ENCODE results near the gene BRCA1.
A peak's percentile ranks its signal among the peaks of the same experiment; 100 is the strongest.
"Not testable (repeated sequence)": the region's sequence is repeated elsewhere in the genome, so short reads cannot be mapped to it uniquely, and the experiment has no call there.

BRCA1 gene

DNA sequence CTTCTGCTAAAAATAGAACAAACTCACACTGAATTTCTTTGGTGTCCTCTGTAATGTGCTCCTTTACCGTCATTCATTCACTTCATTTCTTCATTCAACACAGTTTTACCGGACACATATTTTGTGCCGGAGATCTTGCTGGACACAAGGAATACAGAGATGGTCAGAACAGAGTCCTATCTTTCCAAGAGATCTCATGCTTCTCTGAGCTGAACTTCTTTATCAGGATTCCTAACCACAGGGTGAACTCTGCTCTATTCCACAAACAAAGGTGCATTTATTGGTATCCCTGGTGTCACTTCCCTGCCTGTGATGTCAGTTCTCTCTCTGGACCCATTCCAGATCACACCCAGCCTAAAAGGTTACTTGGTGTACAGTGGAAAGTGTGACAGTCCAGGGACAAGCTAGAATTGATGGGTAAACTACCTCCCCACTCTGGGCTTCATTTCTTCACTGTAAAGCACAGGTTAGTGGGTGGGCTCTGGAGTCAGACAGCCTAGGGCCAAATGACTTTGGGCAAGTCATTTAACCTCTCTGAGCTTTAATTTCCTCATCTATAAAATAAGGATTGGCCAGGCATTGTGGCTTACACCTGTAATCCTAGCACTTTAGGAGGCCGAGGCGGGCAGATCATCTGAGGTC is 114.4 kb downstream of the BRCA1 start:
- no peak overlapping the region for H3K9ac ChIP-seq (ENCODE audit: low read length)
- H3K4me2 ChIP-seq (ENCODE audit: low read depth, low read length) = no peak overlapping the region
- no peaks in the 10 kb centered on the region for H4K20me1 ChIP-seq (ENCODE audit: insufficient read depth, low read length)
- TF ChIP-seq, protein P1, sequence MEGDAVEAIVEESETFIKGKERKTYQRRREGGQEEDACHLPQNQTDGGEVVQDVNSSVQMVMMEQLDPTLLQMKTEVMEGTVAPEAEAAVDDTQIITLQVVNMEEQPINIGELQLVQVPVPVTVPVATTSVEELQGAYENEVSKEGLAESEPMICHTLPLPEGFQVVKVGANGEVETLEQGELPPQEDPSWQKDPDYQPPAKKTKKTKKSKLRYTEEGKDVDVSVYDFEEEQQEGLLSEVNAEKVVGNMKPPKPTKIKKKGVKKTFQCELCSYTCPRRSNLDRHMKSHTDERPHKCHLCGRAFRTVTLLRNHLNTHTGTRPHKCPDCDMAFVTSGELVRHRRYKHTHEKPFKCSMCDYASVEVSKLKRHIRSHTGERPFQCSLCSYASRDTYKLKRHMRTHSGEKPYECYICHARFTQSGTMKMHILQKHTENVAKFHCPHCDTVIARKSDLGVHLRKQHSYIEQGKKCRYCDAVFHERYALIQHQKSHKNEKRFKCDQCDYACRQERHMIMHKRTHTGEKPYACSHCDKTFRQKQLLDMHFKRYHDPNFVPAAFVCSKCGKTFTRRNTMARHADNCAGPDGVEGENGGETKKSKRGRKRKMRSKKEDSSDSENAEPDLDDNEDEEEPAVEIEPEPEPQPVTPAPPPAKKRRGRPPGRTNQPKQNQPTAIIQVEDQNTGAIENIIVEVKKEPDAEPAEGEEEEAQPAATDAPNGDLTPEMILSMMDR (IDR thresholded peaks at IDR 0.05; ENCODE audit: low read length) = no peak
- TF ChIP-seq EZH2 (optimal IDR thresholded peaks at IDR 0.05; ENCODE audit: low read depth, low read length) (no peak), EZH2phosphoT487 (IDR thresholded peaks at IDR 0.05; ENCODE audit: low read length) (no peak)
- no peaks in the 10 kb centered on the region for H3K36me3 ChIP-seq (replicated peaks; ENCODE audit: insufficient read depth, low read length)
- H3K4me3 ChIP-seq (ENCODE audit: low read length) = no peak overlapping the region
- no peaks in the 10 kb centered on the region for H3K9me3 ChIP-seq (replicated peaks; ENCODE audit: insufficient read depth, low read length)
- H3K9me2 ChIP-seq (replicated peaks; ENCODE audit: insufficient read depth, low read length) = no peaks in the 10 kb centered on the region
- H3K27ac ChIP-seq (ENCODE audit: low read length) = no peak overlapping the region
- H3K27me3 ChIP-seq (replicated peaks; ENCODE audit: insufficient read depth, low read length) = no peaks in the 10 kb centered on the region
- H3F3A ChIP-seq (ENCODE audit: insufficient read depth, low read length) = peaks cover 5% of the 10 kb centered on the region; the same call in 1 of the 2 replicates
- peaks cover 3% of the 10 kb centered on the region; the same call in 1 of the 2 replicates for H3K4me1 ChIP-seq (ENCODE audit: low read length)
- DNase-seq = no peak
- peaks cover 12% of the 10 kb centered on the region for H3K79me2 ChIP-seq (ENCODE audit: low read length)
- H2AFZ ChIP-seq (ENCODE audit: low read length) = no peak overlapping the region

DNA sequence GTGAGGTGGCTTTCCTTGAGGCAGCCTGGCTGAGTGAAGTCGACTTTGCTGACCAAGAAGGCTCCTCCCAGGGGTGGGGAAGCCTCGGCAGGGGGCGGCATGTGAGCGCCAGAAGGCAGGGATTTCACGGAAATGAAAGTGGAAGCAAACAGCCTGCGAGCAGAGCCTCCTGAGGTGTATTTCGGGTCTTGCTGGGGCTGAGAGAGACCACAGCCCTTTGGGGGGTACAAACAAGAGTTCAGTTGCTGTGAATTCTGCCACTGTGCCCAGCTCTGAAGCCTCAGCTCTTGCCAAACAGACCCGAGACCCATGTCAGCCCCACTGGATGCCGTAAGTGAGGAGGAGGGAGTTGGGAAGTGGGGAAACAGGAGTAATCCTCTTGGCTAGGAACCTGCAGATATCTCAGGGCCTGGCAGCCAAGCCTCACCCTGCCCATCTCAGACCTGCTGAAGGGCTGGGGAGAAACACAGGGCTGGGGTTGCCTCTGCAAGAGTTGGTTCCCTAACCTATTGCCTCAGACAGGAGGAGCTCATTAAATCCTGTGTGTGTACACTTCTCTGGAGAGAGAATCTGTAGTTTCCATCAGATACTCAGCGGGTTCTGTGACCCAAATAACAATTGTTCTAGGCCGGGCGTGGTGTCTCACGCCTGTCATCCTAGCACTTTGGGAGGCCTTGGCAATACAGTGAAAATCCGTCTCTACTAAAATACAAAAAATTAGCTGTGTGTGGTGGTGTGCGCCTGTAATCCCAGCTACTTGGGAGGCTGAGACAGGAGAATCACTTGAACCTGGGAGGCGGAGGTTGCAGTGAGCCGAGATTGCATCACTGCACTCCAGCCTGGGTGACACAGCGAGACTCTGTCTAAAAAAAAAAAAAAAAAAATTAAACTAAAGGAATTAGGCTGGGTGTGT is 118.3 kb downstream of the BRCA1 start, which contains the start of gene IFI35:
IFI35 (plus strand) TSS at position 146 of the 913 bp plus-strand sequence; CDS start at position 310, 164 bp downstream.
- Histone ChIP-seq H3K9me2 (replicated peaks; ENCODE audit: insufficient read depth, low read length) (no peaks in the 10 kb centered on the region), H3K4me3 (ENCODE audit: low read length) (peak within 1 kb of the TSS; percentile 70), H3K27me3 (replicated peaks; ENCODE audit: insufficient read depth, low read length) (no peaks in the 10 kb centered on the region), H3K27ac (ENCODE audit: low read length) (peak within 1 kb of the TSS; percentile 60; the same call in 1 of the 2 replicates), H4K20me1 (ENCODE audit: insufficient read depth, low read length) (0 out of 2 replicates have a peak, but pooled peaks cover 5% of the 10 kb centered on the region), H3F3A (ENCODE audit: insufficient read depth, low read length) (peaks cover 33% of the 10 kb centered on the region), H2AFZ (ENCODE audit: low read length) (peak within 1 kb of the TSS; percentile 47), H3K9ac (ENCODE audit: low read length) (peak within 1 kb of the TSS; percentile 75), H3K9me3 (replicated peaks; ENCODE audit: insufficient read depth, low read length) (no peaks in the 10 kb centered on the region), H3K4me2 (ENCODE audit: low read depth, low read length) (peak within 1 kb of the TSS; percentile 62; the same call in 1 of the 2 replicates), H3K79me2 (ENCODE audit: low read length) (peaks cover 12% of the 10 kb centered on the region), H3K36me3 (replicated peaks; ENCODE audit: insufficient read depth, low read length) (peaks cover 7% of the 10 kb centered on the region), H3K4me1 (ENCODE audit: low read length) (peaks cover 3% of the 10 kb centered on the region; the same call in 1 of the 2 replicates)
- peak; percentile 93 for DNase-seq
- TF ChIP-seq EZH2 (optimal IDR thresholded peaks at IDR 0.05; ENCODE audit: low read depth, low read length) (no peak), EZH2phosphoT487 (IDR thresholded peaks at IDR 0.05; ENCODE audit: low read length) (no peak)
- TF ChIP-seq, protein P1 (IDR thresholded peaks at IDR 0.05; ENCODE audit: low read length) = peak; percentile 40

DNA sequence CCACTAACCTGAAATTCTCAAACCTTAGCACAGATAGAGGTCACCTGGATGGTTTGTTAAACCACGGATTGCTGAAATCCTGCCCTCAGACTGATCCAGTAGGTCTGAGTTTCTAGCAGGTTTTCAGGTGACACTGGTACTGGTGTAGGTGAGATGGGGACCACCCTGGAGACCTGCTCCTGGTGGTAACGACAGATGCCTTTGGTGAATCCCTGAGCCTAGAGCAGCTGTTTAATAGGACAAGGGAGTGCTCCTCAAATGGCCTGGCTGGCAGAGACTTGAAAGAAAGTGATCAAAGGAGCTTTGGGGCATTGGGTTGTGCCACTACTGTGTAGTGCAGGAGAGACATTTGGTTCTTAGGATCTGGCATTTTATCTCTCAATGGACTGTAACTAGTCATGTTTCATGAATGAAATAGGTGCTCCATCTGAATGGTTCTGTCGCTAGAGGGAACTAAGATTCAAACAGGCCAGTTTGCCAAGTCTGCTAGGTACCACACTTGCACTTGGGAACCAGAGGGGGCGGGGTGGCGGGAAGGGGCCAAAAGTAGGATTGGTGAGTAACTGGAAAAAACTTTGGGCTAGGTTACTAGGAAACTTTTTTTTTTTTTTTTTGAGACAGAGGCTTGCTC is 121.5 kb downstream of the BRCA1 start:
- Histone ChIP-seq H3K27me3 (replicated peaks; ENCODE audit: insufficient read depth, low read length) (no peaks in the 10 kb centered on the region), H4K20me1 (ENCODE audit: insufficient read depth, low read length) (0 out of 2 replicates have a peak, but pooled peaks cover 5% of the 10 kb centered on the region), H3K4me3 (ENCODE audit: low read length) (no peak overlapping the region), H3K9me3 (replicated peaks; ENCODE audit: insufficient read depth, low read length) (no peaks in the 10 kb centered on the region), H3K4me2 (ENCODE audit: low read depth, low read length) (no peak overlapping the region), H3K4me1 (ENCODE audit: low read length) (peaks cover 9% of the 10 kb centered on the region; the same call in 1 of the 2 replicates), H3K79me2 (ENCODE audit: low read length) (peaks cover 31% of the 10 kb centered on the region), H3K27ac (ENCODE audit: low read length) (no peak overlapping the region), H3K9me2 (replicated peaks; ENCODE audit: insufficient read depth, low read length) (no peaks in the 10 kb centered on the region), H3F3A (ENCODE audit: insufficient read depth, low read length) (peaks cover 55% of the 10 kb centered on the region), H2AFZ (ENCODE audit: low read length) (no peak overlapping the region), H3K9ac (ENCODE audit: low read length) (no peak overlapping the region), H3K36me3 (replicated peaks; ENCODE audit: insufficient read depth, low read length) (peaks cover 15% of the 10 kb centered on the region)
- TF ChIP-seq, protein P1 (IDR thresholded peaks at IDR 0.05; ENCODE audit: low read length) = no peak
- TF ChIP-seq EZH2phosphoT487 (IDR thresholded peaks at IDR 0.05; ENCODE audit: low read length) (no peak), EZH2 (optimal IDR thresholded peaks at IDR 0.05; ENCODE audit: low read depth, low read length) (no peak)
- DNase-seq = no peak

GRCh38 chr17:43000894-43001293 is 124.3 kb downstream of the BRCA1 start:
- H3K27ac ChIP-seq (ENCODE audit: low read length); H3K27me3 ChIP-seq (replicated peaks; ENCODE audit: insufficient read depth, low read length); H3K4me3 ChIP-seq (ENCODE audit: low read length); DNase-seq; H3K9me2 ChIP-seq (replicated peaks; ENCODE audit: insufficient read depth, low read length); H3K9ac ChIP-seq (ENCODE audit: low read length); H3K4me2 ChIP-seq (ENCODE audit: low read depth, low read length); H4K20me1 ChIP-seq (ENCODE audit: insufficient read depth, low read length); H3K9me3 ChIP-seq (replicated peaks; ENCODE audit: insufficient read depth, low read length); H2AFZ ChIP-seq (ENCODE audit: low read length): not testable (repeated sequence)
- peaks cover 27% of the 10 kb centered on the region for H3K79me2 ChIP-seq (ENCODE audit: low read length)
- peaks cover 15% of the 10 kb centered on the region for H3K36me3 ChIP-seq (replicated peaks; ENCODE audit: insufficient read depth, low read length)
- H3K4me1 ChIP-seq (ENCODE audit: low read length) = peaks cover 14% of the 10 kb centered on the region
- peaks cover 69% of the 10 kb centered on the region for H3F3A ChIP-seq (ENCODE audit: insufficient read depth, low read length)
